Measurements from ENCODE around the gene IFNA14.

Gene IFNA14

GRCh38 chr9:21239911-21240310 lies at the start of gene IFNA14:
TSS of gene IFNA14 (minus strand) at chr9:21240005. CDS start at chr9:21239935, 70 bp downstream.
- Histone ChIP-seq H3K27me3 (no peaks in the 10 kb centered on the region), H3K4me1 (no peaks in the 10 kb centered on the region), H3K36me3 (no peaks in the 10 kb centered on the region), H3K4me3 (no peak within 1 kb of the TSS), H3K27ac (no peak within 1 kb of the TSS), H3K9me3 (no peaks in the 10 kb centered on the region)
- intact Hi-C loops (cut with DNase I; ENCODE audit: low total_unique reads), result no loop called here
- no peak for DNase-seq
- TF ChIP-seq, protein P1, sequence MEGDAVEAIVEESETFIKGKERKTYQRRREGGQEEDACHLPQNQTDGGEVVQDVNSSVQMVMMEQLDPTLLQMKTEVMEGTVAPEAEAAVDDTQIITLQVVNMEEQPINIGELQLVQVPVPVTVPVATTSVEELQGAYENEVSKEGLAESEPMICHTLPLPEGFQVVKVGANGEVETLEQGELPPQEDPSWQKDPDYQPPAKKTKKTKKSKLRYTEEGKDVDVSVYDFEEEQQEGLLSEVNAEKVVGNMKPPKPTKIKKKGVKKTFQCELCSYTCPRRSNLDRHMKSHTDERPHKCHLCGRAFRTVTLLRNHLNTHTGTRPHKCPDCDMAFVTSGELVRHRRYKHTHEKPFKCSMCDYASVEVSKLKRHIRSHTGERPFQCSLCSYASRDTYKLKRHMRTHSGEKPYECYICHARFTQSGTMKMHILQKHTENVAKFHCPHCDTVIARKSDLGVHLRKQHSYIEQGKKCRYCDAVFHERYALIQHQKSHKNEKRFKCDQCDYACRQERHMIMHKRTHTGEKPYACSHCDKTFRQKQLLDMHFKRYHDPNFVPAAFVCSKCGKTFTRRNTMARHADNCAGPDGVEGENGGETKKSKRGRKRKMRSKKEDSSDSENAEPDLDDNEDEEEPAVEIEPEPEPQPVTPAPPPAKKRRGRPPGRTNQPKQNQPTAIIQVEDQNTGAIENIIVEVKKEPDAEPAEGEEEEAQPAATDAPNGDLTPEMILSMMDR (IDR thresholded peaks at IDR 0.05), result no peak

DNA sequence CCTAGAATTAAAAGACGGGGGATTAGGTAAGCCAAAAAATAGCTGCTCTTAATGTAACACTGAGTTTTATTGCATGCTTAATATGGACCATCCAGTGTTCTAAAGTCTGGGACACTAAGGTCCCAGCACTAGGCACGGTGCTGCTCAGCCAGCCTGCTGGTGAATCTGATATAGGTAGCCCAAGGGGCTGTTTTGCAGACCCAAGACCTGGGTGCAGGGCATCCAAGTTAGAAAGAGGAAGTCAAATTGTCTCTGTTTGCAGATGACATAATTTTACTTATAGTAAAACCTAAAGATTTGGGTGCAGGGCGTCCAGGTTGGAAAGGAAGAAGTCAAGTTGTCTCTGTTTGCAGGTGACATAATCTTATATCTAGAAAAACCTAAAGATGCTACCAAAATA lies 47.5 kb upstream of the IFNA14 start:
- no peak for DNase-seq
- no peaks in the 10 kb centered on the region for H3K36me3 ChIP-seq
- H3K4me1 ChIP-seq, result no peaks in the 10 kb centered on the region
- TF ChIP-seq, protein P1 (IDR thresholded peaks at IDR 0.05), result no peak
- intact Hi-C loops (cut with DNase I; ENCODE audit: low total_unique reads), result no loop called here
- H3K4me3 ChIP-seq, result no peak overlapping the region
- no peaks in the 10 kb centered on the region for H3K27me3 ChIP-seq
- H3K27ac ChIP-seq, result no peak overlapping the region
- no peaks in the 10 kb centered on the region for H3K9me3 ChIP-seq

GRCh38 chr9:21286659-21287058 lies 46.9 kb upstream of the IFNA14 start:
- Histone ChIP-seq H3K4me3 (no peak overlapping the region), H3K4me1 (no peaks in the 10 kb centered on the region), H3K27ac (no peak overlapping the region), H3K27me3 (no peaks in the 10 kb centered on the region), H3K36me3 (no peaks in the 10 kb centered on the region), H3K9me3 (no peaks in the 10 kb centered on the region)
- no peak for DNase-seq
- intact Hi-C loops (cut with DNase I; ENCODE audit: low total_unique reads), result no loop called here
- TF ChIP-seq, protein P1 (IDR thresholded peaks at IDR 0.05), result no peak

- H3K4me3 ChIP-seq, result no peak overlapping the region
- H3K27ac ChIP-seq, result no peak overlapping the region
- H3K27me3 ChIP-seq, result no peaks in the 10 kb centered on the region
- DNase-seq, result no peak
- no peaks in the 10 kb centered on the region for H3K36me3 ChIP-seq
- intact Hi-C loops (cut with DNase I; ENCODE audit: low total_unique reads), result no loop called here
- no peaks in the 10 kb centered on the region for H3K4me1 ChIP-seq
- H3K9me3 ChIP-seq, result no peaks in the 10 kb centered on the region
- TF ChIP-seq, protein P1 (IDR thresholded peaks at IDR 0.05), result no peak
Measured at GRCh38 chr9:21286099-21286498, 46.3 kb upstream of the IFNA14 start.

DNA sequence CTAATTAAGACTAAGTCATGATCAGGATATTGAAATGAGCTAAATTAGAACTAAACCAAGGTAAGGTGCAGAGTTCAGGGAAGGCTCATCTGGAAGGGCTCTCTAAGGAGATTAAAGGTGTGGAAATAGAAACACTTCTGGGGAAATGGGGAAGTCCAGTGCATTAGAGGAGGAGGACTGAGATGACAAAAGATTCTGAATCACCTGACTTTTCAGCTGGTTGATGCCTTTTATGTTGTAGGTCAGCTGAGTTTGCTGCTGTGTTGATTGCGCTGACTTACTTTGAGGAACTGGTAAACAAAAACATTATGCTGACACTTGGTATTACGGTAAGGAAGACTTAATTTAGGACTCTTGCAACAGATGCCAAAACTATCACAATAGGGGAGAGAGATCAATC lies 41.5 kb upstream of the IFNA14 start:
- H3K27ac ChIP-seq, result no peak overlapping the region
- intact Hi-C loops (cut with DNase I; ENCODE audit: low total_unique reads), result no loop called here
- H3K36me3 ChIP-seq, result no peaks in the 10 kb centered on the region
- no peaks in the 10 kb centered on the region for H3K4me1 ChIP-seq
- TF ChIP-seq, protein P1 (IDR thresholded peaks at IDR 0.05), result no peak
- no peaks in the 10 kb centered on the region for H3K27me3 ChIP-seq
- DNase-seq, result no peak
- no peak overlapping the region for H3K4me3 ChIP-seq
- H3K9me3 ChIP-seq, result no peaks in the 10 kb centered on the region

DNA sequence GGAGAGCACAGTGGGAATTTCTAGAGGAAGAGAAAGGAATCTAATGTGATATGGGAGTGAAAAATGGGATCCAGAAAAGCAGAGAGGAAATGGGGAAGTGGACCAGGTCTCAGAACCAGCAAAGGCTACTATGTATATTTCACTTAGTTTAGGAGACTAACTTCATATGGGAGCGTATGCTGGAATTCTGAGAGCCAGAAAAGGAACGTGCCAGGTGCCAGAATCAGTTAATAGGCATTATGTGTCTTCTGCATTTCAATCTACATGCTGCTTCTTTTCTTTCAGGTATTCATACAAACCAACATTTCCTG lies 28.5 kb upstream of the IFNA14 start:
- H3K9me3 ChIP-seq, result peaks cover 0 to 8% (median 0%) of the 10 kb centered on the region in 3 donors
- H3K27ac ChIP-seq, result no peak overlapping the region
- no peaks in the 10 kb centered on the region for H3K36me3 ChIP-seq
- no peaks in the 10 kb centered on the region for H3K4me1 ChIP-seq
- TF ChIP-seq, protein P1 (IDR thresholded peaks at IDR 0.05), result no peak
- no peak overlapping the region for H3K4me3 ChIP-seq
- intact Hi-C loops (cut with DNase I; ENCODE audit: low total_unique reads), result no loop called here
- H3K27me3 ChIP-seq, result no peaks in the 10 kb centered on the region
- DNase-seq, result no peak
